A549 (cell line): ENCODE measurements around the gene BSND.

Experiments used
- CTCF ChIP-seq: fragments of >200 bp; sonication (Bioruptor Twin); formaldehyde crosslinking; IDR thresholded peaks from 3 replicates; pipeline ENCODE4 v1.5.1; 2016
- ESRRA ChIP-seq: fragments of 150-350 bp; IDR thresholded peaks from 2 replicates; pipeline ENCODE4 v1.6.1; 2014; ENCODE audit warnings: mild to moderate bottlenecking, low read length, borderline replicate concordance
- HDAC2 ChIP-seq: fragments of 200-600 bp; sonication (generic); IDR thresholded peaks from 2 replicates; pipeline ENCODE4 v1.6.1; 2016
- NR3C1 ChIP-seq: fragments of >200 bp; sonication (Bioruptor Twin); formaldehyde crosslinking; IDR thresholded peaks from 3 replicates; pipeline ENCODE4 v1.6.1; 2017
- PBX3 ChIP-seq: IDR thresholded peaks from 2 replicates; pipeline ENCODE4 v1.6.1; 2012
- POLR2A ChIP-seq: IDR thresholded peaks from 2 replicates; pipeline ENCODE4 v1.6.1; 2012; ENCODE audit warnings: mild to moderate bottlenecking, low read length
- POLR2AphosphoS2 ChIP-seq: conservative IDR thresholded peaks from 2 replicates; pipeline ENCODE4 v1.6.1; 2012; ENCODE audit warnings: low read length, improper control_type of control experiment, inconsistent platforms
- RCOR1 ChIP-seq: fragments of 150-350 bp; IDR thresholded peaks from 2 replicates; pipeline ENCODE4 v1.6.1; 2014; ENCODE audit warnings: antibody characterized with exemption, low read length, low read depth
- USF2 ChIP-seq: fragments of 450-650 bp; IDR thresholded peaks from 2 replicates; pipeline ENCODE4 v1.6.1; 2014; ENCODE audit warnings: antibody characterized with exemption

GRCh38 chr1:54987427-54987826 is 11.3 kb upstream of the BSND start:
- no peak for TF ChIP-seq PBX3
- TF ChIP-seq CTCF, result no peak
- TF ChIP-seq POLR2A, result no peak
- no peak for TF ChIP-seq HDAC2
- TF ChIP-seq ESRRA, result no peak
- no peak for TF ChIP-seq USF2
- no peak for TF ChIP-seq NR3C1
- no peak for TF ChIP-seq RCOR1
- no peak for TF ChIP-seq POLR2AphosphoS2
